GM18861 (cell line): ENCODE measurements around the gene PREP.
"Not testable (repeated sequence)": the region's sequence is repeated elsewhere in the genome, so short reads cannot be mapped to it uniquely, and the experiment has no call there.

Experiments
- ATAC-seq: cut with Tn5 transposase; IDR thresholded peaks from one replicate; pipeline ENCODE4 v1.9.1; 2021; ENCODE audit not compliant: unreplicated experiment

PREP gene

GRCh38 chr6:105402939-105403935, at the start of gene PREP:
Gene PREP (minus strand): TSS chr6:105403082. CDS start chr6:105402891, 191 bp downstream.
- peak; percentile 88 for ATAC-seq

GRCh38 chr6:105452376-105452775, 49.5 kb upstream of the PREP start:
- no peak for ATAC-seq

DNA sequence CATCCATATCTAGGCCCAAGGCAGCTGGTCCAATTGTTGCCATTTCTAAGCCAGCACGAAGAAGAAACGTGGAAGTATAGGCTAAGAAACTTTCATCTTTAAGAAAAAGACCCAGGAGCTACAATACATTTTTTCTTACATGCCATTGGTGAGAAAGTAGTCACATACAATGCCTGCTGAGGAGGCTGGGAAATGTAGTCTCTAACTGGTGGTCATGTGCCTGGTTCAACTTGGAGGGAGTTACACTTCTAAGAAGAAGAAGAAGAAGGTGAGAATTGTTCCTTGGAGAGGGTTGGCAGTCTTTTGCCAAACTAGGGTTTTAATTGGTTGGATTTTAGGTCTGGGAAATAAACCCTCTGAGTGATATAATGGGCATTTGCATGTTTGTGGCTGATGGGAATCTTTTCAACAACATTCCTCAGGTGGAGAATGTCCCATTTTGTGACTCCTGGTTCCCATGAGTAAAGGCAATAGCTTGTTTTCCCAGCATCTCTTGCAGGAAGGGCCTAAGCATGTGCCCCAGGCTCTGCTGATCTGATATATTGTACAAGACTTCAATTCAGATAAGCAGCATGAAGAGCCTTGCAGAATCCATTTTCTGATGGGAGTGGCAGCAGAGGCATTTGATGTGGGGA, 47.0 kb upstream of the PREP start:
- ATAC-seq, result no peak

GRCh38 chr6:105445481-105445880, 42.6 kb upstream of the PREP start:
- ATAC-seq, result no peak

- ATAC-seq, result no peak
These were observed 41.1 kb upstream of the PREP start for GRCh38 chr6:105443941-105444340.

- no peak for ATAC-seq
These were observed 39.5 kb upstream of the PREP start for GRCh38 chr6:105442369-105442768.

DNA sequence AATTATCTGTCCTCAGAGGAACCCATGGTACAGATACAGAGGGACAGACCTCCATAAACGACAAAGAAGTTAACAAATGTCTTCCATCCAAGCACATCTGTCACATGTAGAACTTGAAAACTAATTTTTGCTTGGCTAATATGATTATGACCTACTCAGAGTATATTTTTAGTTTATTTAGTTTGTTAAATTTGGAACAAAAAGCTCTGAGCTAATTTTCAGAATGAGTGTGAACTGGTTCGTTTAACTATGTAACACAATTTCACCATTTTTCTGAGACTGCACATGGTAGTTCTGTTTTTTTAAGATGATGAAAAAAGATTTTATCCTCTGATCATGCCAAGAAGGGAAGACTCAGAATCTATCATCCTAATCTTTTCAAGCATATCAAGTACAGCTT, 34.4 kb upstream of the PREP start:
- no peak for ATAC-seq

DNA sequence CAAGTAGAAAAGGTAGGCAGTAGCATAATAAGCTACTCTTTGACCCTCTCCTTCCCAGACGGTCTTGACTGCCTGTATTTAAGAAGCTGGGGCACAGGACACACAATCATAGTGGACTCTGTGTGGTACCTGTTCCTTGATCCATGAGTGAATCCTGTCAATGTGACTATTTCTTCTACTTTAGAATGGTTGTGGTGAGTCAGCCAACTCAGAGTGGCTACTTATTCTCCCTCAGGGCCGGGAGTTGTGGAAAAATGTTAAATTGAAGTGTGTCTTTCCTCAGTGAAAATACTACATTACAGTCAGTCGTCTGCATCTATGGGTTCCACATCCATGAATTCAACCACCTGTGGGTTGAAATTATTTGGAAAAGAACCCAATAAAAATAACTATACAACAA, 30.8 kb upstream of the PREP start:
- no peak for ATAC-seq

DNA sequence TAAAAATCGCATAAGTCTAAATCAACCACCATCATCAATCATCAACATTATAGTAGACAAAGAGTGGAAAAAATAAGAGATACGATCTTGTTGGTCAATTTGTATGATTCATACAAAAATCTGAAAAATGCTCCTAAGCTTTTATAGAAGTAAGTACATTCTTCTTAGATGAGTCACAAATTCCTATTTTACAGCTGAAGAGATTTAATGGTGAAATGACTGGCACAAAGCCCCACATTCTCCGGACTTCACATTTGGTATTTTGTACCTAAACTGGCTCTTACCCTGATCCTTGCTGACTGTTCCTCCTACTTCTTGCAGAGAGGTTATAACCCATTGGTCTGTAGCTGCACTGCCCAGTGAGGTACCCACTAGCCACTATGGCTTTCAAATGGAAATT, 29.9 kb upstream of the PREP start:
- ATAC-seq, result no peak

DNA sequence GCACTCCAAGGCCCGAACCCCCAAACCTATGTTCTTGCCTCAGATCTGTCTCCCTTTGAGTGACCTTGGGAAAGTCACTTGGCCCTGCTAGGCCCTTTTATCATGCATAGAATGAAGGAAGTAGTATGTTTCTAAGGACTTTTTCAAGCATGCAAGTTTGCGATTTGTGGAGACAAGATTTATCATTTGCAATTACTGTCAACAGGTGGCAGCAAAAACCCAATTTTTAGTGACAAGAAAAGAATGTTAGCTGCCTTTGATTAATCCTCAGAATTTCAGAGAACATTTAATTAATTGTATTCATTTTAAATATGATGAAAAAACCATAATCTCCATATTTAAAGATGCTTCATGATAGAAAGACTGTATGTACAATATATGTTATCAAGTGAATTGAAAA, 28.3 kb upstream of the PREP start:
- ATAC-seq, result no peak

DNA sequence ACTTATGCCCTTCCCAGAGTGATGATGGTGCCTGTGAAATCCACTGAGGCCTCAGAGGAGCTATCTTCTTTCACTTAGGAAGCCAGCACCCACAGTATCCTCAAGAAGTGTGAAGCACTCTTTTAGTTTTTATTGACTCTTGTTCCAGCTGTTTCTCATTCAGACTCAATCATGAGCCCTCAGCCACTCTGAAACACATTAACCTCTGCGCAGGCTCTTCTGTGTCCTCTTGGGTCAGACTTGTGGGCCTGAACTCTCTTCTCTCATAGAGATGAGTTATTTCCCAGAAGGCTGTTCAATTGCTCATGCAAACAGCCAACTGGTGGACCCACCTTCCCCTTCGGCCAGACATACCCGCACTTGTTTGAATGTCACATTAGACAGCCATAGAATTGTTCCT, 27.8 kb upstream of the PREP start:
- no peak for ATAC-seq

- no peak for ATAC-seq
These were observed 26.8 kb upstream of the PREP start for GRCh38 chr6:105429676-105430075.

GRCh38 chr6:105428342-105428957, 25.6 kb upstream of the PREP start:
- no peak for ATAC-seq

DNA sequence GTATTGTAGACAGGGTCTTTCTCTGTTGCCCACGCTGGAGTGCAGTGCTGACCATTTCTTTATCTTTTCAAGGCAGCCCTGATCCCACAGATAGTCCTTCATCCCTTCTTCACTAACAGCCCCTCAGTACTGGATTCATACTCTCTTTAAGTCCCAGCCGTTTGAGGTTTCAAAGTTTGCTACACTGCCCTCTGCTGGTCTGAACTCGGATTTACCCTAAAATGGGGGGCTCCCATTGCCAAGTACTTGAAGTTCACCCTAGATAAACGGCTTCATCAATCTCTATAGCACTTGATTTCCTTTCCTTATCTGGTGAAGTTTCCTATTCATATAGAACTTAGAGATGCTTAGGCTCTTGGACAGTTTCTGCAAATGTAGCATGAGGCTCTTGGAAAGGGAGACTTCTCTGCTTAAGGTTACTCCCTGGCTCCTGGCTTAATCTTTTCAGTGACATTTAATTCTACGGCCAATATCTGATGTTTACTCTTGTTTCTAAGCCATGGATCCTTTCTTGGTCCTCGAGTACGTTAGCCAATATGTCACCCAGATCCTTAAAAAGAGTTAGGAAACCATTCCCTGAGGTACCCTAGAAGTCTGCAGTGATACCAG, 21.4 kb upstream of the PREP start:
- ATAC-seq, result no peak

DNA sequence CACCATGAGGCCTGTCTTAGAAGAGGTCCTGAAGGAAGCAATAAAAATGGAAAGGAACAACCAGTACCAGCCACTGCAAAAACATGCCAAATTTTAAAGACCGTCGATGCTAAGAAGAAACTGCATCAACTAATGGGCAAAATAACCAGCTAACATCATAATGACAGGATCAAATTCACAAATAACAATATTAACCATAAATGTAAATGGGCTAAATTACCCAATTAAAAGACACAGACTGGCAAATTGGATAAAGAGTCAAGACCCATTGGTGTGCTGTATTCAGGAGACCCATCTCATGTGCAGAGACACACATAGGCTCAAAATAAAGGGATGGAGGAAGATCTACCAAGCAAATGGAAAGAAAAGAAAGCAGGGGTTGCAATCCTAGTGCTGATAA, 14.1 kb upstream of the PREP start:
- not testable (repeated sequence) for ATAC-seq

DNA sequence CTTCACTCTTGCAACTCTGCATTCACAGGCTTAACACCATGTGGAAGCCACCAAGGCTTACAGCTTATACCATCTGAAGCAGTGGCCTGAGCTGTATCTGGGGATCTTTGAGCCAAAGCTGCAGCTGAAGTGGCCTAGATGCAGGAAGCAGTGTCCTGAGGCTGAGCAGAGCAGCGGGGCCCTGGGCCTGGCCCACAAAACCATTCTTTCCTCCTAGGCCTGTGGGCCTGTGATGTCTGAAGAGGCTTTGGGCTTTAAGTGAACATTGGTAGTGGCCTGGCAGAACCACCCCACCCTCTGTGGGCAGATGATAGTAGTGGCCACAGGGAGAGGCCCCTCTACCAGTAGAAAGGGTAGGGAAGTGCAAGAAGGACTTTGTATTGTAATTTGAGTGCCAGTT, 6.9 kb upstream of the PREP start:
- no peak for ATAC-seq

GRCh38 chr6:105402090-105402938, 568 bp downstream of the PREP start:
- ATAC-seq, result no peak

- no peak for ATAC-seq
These were observed 1.4 kb downstream of the PREP start for GRCh38 chr6:105401247-105402089.

DNA sequence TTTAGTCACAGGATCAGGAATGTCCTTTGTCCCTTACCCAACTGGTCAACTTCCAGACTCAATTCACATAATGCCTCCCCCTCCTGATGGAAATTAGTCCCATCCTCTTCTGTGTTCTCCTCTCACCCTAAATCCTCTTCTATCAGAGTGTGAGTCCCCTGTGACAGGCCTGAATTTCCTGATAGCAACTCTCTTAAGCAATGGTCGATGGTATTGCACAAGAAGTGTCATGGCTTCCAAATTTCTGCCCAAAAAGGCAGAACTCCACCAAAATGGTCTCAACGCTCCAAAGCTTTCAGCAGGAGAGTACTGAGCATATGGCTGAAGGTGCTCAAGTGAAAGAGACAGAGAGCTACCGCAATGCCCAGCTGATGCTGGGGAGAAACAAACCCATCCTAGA, 2.4 kb downstream of the PREP start:
- no peak for ATAC-seq

GRCh38 chr6:105398859-105399258, 4.0 kb downstream of the PREP start:
- ATAC-seq, result no peak
